GM18502 (cell line): ENCODE measurements around the gene NHSL2.
"Not testable (repeated sequence)": the region's sequence is repeated elsewhere in the genome, so short reads cannot be mapped to it uniquely, and the experiment has no call there.

Experiments
- ATAC-seq: cut with Tn5 transposase; IDR thresholded peaks from one replicate; pipeline ENCODE4 v1.9.1; 2021; ENCODE audit warnings: mild to moderate bottlenecking; ENCODE audit not compliant: unreplicated experiment, poor library complexity

NHSL2 gene

DNA sequence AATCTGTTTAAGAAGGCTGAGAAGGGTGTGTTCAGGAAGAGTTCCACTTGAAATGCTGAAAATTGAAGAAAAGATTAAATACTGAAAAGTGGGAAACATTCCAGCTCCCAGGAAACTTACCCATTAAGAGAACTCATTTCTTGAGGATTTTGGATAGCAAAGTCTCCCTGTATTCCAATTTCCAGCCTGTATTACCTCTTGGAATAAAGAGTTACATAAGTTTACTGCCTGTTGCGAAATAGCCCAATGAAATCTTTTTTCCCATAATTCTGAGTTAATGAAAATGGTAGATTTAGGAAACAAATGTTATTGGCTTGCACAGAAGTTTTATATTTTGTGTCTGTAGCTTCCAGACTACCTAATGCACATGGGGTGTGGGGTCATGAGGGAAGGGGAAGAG is 12.0 kb downstream of the NHSL2 start:
- no peak for ATAC-seq

DNA sequence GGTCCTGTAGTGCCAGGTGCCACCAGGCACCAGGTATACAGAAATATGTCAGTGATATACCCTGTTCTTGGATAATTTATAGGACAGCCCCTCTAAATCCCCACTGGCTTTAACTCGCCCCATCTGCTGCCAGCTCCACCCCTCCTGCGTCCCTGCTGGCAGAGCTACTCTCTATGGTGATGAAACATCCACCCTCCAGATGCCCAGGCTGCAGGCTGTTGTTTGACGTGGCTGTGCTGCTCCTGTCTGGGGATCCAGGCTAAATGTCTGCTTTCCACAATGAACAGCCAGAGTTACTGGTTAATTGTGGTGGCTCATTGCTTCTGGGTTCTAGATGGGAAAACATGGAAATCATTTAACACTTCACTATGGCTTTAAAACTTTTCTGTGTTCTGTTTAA is 12.9 kb downstream of the NHSL2 start:
- ATAC-seq, result no peak

DNA sequence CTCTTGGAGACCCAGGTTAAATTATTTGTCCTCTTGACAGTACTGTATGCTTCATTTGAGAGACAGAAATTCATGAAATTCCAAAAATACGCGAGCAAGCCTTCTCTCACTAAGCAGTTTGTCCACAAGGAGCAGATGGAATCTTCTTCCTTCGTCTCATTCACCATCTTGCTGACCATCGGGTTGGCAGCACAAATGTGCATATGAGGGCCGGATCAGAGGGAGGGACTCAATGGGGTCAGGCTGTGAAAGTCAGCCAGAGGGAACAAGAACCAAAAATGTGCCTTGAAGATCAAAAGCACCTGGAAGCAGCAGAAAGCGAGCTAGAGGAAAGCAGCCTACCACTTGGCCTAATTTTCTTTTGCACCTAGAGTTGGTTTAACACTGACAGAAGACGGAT is 16.4 kb downstream of the NHSL2 start:
- ATAC-seq, result no peak

DNA sequence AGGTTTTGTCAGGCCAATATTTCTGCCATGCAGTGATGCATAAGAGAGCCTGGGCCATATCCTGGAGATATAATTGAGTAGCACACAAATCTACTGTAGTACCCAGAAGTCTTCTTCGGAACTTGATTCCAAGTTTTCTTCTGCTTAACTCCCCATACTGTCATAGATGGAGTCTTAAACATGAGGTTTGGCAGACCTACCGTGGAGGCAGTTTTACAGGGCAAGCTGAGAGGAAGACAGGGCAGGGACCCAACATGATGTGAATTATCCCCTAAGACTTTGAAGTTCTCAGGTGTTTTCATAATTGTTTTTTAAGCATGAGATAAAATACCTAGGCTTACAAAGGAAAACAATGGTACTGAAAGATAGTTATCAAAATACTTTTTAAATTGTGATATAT is 18.2 kb downstream of the NHSL2 start:
- ATAC-seq, result no peak

DNA sequence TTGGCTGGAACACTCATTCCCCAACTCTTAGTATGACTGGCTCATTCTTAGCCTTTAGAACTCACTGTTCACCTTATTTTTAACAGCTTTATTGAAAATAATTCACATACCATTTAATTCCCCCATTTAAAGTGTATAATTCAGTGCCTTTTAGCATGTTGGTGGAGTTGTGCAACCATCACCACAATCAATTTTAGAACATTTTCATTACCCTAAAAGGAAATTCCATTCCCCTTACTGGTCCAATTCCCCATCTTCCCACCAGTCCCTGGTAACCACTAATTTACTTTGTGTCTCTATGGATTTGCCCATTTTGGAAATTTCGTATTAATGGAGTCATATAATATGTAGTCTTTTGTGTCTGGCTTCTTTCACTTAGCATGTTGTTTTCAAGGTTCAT is 19.7 kb downstream of the NHSL2 start:
- ATAC-seq, result no peak

DNA sequence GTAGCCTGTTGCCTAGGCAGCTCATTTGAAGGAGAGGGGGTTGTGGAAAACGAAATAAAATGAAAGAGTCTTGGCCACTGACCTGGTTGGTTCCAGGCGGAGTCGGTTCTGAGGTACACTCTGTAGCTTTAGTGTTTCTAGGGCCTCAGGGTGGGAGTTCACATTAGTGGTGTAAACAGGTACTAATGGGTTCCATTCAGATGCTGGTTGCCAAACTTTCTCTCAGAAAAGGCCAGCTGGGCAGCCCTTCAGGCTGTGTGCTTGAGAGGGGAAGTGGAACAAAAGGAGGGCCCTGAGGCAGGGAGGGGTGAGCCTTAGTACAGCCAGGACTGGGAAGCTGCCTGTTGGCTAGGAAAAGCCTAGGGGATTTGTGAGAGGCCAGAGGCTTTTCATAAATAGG is 24.8 kb downstream of the NHSL2 start:
- no peak for ATAC-seq

DNA sequence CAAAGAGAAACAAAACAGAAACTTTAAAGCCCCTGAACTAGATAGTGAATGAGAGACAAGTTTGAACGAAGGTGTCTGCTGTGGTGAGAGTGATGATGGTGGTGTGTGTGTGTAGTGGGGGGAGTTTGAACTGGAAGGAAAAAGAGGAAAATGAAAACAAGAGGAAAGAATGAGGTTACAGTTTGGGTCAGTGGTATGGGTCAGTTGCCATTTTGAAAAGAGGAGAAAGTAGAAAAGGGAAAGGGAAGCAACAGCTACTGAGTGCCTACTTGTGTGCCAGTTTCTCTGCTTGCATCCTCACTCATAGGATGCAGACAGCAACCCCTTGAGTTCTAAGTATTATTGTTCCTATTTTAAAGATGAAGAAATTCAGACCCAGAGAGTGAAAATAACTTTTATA is 26.0 kb downstream of the NHSL2 start:
- no peak for ATAC-seq

DNA sequence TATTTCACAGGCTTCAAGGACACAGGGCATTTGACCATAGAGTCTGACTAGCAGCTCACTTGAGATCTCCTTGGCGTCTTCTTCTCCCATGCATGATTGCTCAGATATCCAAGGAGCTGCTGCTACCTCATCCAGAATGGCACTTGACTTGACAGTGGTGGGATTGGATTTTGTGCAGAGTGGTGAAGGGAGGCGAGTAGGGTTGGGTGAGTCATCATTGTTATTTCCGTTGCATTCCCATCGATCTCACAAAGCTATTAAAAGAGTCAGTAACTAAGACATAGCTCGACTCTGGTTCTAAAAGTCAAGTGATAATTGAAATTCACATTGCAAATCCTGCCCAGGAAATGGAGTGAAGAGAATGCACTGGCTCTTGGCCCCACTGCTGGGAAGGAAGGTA is 27.7 kb downstream of the NHSL2 start:
- no peak for ATAC-seq

DNA sequence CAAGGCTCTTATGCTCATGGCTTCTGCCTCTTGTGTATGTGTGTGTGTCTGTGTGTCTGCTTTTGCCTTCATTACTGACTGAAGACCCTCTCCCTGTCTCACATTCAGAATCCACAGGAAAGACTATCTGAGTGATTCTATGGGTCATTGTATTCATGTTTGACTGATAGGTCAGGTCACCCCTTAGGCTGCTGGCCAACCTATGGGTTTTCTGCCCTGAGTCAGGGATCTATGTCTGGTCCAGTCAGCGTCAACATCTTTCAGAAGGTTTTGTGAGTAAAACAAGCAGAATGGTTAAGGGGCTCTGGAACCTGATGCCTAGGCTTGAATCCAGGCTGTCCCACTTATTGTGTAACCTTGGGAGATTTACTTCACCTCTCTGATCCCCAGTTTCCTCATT is 30.5 kb downstream of the NHSL2 start:
- no peak for ATAC-seq

DNA sequence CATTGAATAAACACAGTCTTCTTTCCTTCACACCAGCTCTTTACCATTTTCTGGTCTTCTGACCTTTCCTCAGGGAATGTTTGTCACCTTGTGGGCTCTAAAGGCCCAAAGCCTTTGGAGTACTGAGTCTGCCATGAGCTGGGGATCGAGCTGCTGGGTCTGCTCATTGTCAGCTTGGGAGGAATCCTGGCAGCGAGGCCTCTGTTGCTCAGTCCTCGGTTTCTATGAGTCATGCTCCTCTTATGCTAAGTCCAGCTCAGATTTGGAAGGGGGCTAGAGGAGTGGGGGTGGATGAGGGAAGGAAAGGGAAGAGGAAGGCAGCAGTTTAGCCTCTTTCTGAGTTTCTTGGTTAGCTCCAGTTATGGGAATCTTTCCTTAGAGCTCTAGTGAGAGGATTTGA is 31.1 kb downstream of the NHSL2 start:
- ATAC-seq, result no peak

DNA sequence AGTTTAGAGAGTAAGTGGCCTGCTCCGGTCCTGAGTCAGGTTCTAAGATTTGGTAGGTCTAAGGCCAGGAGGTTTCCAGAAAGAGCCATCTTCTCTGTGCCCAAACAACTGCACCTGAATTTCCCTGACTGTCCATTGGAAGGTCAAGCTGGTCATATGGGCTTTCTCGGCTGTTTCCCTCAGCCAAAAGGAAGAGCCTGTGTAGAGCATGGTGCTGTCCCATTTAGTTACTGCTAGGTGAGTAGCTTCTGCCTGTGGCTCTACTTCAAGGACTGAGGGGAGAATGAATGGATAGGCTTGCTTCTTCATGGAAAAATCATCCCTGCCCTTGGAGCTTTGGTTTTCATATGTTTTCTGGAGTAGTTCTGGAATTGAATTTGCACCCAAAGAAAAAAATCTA is 33.7 kb downstream of the NHSL2 start:
- ATAC-seq, result no peak

DNA sequence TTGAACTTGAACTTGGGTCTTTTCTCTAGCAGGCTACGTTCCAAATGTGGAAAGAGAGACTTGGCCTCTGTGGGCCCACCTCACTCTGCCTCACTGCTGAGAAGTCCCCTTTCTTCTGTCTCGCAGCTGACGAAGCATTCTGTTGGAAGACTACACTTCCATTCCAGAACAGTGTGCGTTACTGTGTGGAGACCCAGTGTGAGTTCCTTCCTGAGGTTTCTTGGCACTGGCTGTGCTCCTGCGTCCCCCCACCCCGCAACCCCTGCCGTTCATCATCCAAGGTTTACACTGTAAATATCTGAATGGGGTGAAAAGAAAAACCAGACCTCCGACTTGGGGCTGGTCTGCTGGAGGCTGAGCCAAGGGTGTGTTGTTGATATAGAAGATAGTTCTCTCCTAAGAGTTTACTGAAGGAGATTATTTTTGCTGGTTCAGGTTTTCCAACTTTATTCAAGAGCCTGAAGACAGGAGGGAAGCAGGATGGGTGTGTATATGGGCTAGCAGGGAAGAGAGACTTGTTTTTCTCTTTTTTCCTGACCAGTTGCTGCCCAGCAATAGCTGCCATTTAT is 34.7 kb downstream of the NHSL2 start:
- no peak for ATAC-seq

DNA sequence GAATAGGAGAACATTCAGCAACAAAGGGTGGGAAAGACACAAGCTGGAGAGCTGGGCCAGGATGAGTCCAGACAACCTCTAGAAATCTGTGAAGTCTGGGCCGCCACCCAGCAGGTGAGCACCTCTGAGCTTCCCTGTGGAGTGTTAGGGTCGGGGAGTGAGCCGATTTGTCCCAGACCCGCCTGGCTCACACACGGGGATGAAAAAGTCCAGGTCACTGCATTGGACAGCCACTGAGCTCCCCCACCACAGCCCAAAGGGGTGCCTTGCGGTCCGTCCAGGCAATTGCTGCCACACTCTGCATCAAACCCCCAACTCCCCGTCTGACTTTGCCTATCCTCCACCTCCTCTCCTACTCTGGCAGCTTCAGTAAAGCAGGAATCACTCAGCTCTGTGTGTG is 38.7 kb downstream of the NHSL2 start:
- ATAC-seq, result no peak

DNA sequence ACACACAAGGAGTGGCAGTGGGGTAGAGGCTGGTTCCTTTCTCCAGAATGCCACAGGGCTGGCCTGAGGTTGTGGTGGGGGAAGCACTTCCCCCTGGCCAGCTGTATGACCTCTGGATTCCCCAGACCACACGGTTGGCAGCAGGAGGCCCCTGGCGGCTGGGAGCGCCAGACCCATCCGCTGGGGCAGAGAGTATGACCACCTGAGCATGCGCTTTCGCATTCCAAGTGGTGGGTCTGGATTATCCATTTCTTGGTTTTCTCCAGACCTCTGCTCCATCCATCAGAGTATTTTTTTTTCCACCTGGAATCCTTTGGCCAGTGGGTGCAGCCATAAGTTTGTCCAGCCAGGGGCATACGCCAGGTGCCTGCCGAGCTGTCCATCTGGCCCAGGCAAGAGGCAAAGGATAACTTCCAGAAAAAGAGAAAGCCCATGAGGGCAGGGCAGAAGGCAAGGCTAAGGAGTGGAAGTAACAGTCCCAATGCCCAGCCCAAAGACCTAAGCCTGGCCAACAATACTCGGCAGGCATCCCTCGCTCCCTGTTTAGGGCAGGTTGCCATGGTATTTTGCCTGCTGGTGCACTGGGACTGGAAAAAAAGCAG is 39.3 kb downstream of the NHSL2 start:
- no peak for ATAC-seq

DNA sequence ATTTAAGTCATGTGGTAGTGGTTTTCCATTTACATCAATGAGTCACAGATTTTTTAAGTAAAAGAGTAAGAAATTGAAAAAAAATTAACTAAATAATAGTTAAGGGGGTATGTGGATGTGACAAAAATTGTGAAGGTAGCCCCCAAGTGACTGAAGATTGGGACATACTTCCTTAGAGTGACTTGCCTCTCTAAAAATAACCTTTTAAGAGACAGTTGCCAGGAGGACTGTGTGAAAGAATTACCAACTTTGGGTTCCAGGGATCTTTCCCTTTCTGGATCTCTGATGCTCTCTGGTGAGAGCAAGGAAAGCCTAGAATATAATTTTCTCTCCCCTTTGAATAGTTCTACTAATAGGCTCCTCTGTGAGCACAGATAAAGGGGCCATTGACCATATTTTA is 42.7 kb downstream of the NHSL2 start:
- ATAC-seq, result no peak

DNA sequence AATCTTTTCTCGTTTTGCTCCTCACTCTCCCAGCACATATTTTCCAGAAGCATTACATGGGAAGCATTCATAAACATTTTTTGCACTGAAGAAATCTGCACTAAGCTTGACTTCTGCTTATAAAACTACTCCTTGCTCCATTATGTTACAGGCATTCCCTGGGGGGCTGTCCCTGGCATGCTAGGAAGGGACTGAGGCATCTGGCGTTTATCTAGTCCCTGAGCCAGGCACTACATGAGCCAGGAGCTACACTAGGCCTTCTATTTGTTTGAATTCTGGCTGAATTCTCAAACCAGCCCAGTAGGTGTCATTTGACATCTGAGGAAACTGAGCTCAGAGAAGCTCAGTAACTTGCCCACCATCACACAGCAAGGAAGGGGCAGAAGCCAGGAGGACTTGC is 43.3 kb downstream of the NHSL2 start:
- ATAC-seq, result no peak

DNA sequence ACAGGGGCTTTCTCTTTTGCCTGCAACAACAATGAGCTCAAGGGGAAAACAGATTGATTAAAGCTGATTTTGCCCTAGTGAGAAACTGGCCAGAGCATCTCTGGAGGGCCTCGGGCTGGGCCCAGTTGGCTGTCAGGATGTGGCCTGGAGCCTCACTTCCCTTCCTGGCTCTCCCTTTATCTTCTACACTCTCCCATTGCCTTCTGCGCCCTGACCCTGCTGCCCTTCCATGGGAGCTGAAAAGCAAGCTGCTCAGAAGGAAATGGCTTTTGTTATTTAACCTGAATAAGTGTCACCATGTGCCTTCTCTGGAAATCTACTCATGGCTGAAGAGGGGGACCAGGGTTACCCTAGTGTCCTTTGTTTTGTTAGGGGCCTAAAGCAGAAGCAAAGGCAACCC is 43.8 kb downstream of the NHSL2 start:
- ATAC-seq, result no peak

DNA sequence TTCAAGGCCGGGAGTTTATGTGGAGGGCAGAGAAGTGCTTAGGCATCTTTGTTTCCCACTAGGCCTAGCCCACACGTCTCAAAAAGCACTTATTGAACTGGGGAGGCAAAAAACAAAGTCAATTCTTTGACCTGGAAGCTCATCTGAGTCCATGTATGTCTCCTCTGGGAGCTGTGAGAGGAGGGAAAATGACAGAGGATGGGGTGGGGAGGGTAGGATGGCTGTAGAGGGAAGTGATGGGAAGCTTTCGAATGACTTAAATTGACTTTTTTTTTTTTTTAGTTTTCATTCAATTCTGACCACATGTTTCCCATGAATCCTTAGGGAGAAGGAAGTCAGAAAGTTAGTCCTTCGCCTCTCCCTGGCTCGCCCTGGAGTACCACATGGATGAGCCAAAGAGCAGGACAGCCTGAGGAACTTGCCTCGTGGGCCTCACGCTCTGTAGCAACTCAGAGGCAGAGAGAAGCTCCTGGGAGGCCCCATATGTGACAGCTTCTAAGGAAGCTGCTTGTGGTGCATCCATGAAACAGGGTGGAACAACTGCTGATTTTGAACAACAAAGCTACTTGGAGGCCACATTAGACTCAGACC is 45.0 kb downstream of the NHSL2 start:
- no peak for ATAC-seq

DNA sequence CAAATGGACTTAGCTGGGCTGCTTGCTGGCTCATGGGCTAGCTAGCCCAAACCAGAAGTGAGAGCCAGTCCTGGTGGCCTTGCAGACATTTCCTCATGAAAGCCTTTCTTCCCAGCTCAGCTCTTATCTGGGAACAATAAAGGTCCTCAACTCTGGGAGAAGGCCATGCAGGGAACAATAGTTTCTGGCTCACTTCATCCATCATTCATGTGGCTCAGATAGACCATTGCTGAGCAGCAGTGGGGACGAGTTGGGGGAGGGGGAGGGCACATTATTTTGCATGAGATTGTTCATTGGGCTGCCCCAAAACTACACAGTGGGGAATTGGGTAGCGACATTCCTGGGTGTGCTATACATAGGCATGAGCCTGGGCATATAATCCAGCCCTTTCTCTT is 47.6 kb downstream of the NHSL2 start:
- no peak for ATAC-seq

DNA sequence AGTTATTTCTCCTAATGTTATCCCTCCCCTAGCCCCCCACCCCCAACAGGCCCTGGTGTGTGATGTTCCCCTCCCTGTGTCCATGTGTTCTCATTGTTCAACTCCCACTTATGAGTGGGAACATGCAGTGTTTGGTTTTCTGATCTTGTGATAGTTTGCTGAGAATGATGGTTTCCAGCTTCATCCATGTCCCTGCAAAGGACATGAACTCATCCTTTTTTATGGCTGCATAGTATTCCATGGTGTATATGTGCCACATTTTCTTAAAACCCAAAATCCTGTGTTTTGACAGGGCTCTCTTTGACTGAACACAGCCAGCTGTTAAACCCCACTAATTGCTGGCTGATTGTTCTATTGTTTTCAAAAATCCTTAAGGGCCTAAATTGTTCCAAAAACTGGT is 53.5 kb downstream of the NHSL2 start:
- not testable (repeated sequence) for ATAC-seq

DNA sequence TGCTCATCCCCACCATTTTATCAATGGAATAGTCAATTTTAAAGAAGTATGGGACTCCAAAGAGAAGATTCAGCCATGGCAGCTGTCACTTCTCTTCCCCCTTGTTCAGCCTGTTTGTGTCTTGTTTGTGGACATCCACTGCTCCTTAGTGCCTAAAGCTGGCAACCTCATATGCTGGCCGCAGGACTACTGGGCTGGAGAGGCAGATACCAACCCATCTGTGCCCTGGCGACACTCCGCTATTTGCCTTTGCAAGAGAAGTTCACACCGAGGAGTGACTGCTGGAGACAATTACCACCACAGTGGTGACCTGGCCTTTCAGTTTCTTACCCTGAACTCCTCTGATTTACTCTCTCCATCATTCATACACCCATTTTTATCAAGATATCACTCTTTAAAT is 64.3 kb downstream of the NHSL2 start:
- no peak for ATAC-seq

DNA sequence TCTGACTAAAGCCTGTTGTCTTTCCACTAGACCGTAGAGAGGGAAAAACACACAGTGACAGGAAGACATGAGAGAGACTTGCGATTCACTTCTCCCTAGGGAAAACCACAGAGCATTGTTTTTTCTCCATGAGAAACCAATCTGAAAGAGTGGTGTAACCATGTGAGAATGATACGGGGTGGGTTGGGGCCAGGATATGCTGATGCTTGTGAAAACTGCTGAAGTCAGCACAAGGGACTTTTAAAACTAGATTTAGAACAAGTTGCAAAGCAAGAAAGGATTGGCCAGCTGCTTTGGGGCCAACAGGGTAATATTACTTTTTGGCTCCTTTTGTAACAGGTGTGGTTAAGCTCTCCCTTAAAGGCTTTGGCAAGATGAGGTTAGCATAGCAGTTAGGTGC is 66.1 kb downstream of the NHSL2 start:
- ATAC-seq, result no peak
